IPS-18a (cell line): ENCODE results near the gene PAIP2B.
"Not testable (repeated sequence)": the region's sequence is repeated elsewhere in the genome, so short reads cannot be mapped to it uniquely, and the experiment has no call there.

Experiments
- H3K27ac ChIP-seq: one replicate; pipeline ENCODE4 v1.5.1; 2013; ENCODE audit warnings: low read length
- H3K27me3 ChIP-seq: one replicate; pipeline ENCODE4 v1.6.1; 2013; ENCODE audit warnings: mild to moderate bottlenecking, low read length; ENCODE audit not compliant: control insufficient read depth, insufficient read depth
- H3K36me3 ChIP-seq: one replicate; pipeline ENCODE4 v1.6.1; 2013; ENCODE audit warnings: low read depth, low read length; ENCODE audit not compliant: control insufficient read depth
- H3K4me1 ChIP-seq: one replicate; pipeline ENCODE4 v1.6.1; 2013; ENCODE audit warnings: low read depth, low read length; ENCODE audit not compliant: control insufficient read depth
- H3K4me3 ChIP-seq: one replicate; pipeline ENCODE4 v1.5.1; 2013; ENCODE audit warnings: low read length
- H3K9ac ChIP-seq: one replicate; pipeline ENCODE4 v1.6.1; 2013; ENCODE audit warnings: mild to moderate bottlenecking, low read length, moderate library complexity
- H3K9me3 ChIP-seq: one replicate; pipeline ENCODE4 v1.6.1; 2013; ENCODE audit warnings: low read depth, low read length; ENCODE audit not compliant: control insufficient read depth

Gene PAIP2B

DNA sequence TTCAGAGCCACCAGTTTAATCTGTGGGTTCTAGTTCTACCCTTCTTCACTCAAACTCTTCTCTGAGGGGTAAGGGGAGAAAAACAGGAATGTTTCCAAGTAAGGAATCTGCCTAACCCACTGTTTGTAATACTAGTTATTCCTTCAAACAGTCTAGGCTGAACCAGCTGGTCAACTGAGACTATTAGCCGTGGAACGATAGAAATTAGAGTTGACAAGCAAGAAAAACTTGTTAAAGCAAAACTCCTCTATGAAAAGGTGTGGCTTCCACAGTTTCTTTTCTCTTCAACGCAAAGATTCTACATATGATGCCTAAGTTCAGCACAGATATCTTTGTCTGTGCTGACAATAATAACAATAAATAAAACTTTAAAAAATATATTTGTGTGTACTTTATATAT is 11.5 kb downstream of the PAIP2B start:
- Histone ChIP-seq H3K4me1 (no peaks in the 10 kb centered on the region), H3K9ac (no peak overlapping the region), H3K27me3 (no peaks in the 10 kb centered on the region), H3K36me3 (no peaks in the 10 kb centered on the region), H3K4me3 (no peak overlapping the region), H3K9me3 (no peaks in the 10 kb centered on the region), H3K27ac (no peak overlapping the region)

DNA sequence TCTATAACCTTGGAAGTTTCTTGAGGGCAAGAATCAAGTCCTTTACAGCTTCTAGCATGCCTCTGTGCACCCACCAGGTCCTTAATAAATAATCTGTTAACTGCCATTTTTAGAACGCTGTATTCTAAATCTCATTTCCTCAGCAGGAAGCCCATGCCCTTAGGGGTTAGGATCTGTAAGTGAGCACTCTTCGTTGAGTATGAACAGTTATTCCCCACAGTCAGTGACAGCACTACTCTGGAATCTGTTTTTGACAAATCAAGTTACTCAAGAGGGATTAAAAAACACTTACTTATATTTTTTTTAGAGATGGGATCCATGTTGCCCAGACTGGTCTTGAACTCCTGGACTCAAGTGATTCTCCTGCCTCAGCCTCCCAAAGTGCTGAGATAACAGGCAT is 14.6 kb downstream of the PAIP2B start:
- Histone ChIP-seq H3K4me3 (no peak overlapping the region), H3K27me3 (no peaks in the 10 kb centered on the region), H3K9ac (no peak overlapping the region), H3K36me3 (no peaks in the 10 kb centered on the region), H3K27ac (no peak overlapping the region), H3K4me1 (no peaks in the 10 kb centered on the region), H3K9me3 (no peaks in the 10 kb centered on the region)

DNA sequence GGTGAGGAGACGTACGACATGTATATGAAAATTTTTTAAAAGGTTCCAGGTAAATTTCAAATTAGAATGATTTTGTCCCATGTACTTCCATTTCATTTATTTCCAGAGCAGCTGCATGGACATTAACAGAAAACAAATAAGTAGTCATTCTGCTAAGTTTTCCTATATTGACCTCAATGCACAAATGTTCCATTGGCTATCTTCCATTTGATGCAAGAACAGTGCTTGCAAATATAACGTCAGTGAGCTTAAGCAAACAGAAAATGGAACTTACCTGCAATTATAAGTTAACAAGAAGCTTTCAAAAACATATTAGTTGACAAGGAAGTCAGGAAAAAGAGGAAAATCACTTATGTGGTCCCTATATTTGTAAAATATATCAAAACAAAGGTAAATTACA is 16.6 kb downstream of the PAIP2B start:
- no peaks in the 10 kb centered on the region for H3K27me3 ChIP-seq
- H3K36me3 ChIP-seq = no peaks in the 10 kb centered on the region
- H3K4me3 ChIP-seq = no peak overlapping the region
- no peaks in the 10 kb centered on the region for H3K4me1 ChIP-seq
- no peak overlapping the region for H3K27ac ChIP-seq
- no peaks in the 10 kb centered on the region for H3K9me3 ChIP-seq
- H3K9ac ChIP-seq = no peak overlapping the region

DNA sequence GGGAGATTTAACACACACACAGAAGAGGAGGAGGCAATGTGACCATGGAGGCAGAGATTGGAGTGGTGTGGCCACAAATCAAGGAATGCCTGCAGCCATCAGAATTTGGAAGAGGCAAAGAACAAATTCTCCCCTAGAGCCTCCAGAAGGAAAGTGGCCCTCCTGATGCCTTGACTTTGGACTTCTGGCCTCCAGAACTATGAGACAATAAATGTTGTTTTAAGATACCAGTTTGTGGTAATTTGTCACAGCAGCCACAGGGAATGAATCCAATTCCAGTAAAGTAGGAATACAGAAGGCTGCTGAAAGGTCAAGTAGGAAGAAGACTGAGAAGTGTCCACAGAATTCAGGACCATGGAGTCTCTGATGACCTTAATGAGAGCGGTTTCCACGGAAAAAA is 18.1 kb downstream of the PAIP2B start:
- Histone ChIP-seq H3K9me3 (no peaks in the 10 kb centered on the region), H3K27me3 (no peaks in the 10 kb centered on the region), H3K27ac (no peak overlapping the region), H3K4me1 (no peaks in the 10 kb centered on the region), H3K36me3 (no peaks in the 10 kb centered on the region), H3K9ac (no peak overlapping the region), H3K4me3 (no peak overlapping the region)

DNA sequence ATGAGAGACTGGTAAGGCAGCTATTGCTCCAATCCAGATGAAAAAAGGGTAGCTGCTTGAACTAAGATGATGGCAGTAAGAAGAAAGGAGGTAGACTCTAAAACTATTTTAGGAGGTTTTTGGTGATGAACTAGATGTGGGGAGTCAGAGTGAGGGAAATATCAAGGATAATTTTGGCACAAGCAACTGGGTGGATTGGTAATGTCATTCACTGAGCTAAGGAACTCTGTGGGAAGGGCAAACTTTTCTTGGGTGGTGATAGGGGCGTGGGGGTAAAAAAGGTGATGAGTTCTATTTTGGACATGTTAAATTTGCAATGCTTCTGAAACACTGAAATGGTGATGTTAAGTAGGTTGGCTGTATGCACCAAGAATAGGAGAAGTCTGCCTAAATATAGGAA is 19.3 kb downstream of the PAIP2B start:
- no peaks in the 10 kb centered on the region for H3K9me3 ChIP-seq
- no peak overlapping the region for H3K27ac ChIP-seq
- H3K4me1 ChIP-seq = no peaks in the 10 kb centered on the region
- no peaks in the 10 kb centered on the region for H3K36me3 ChIP-seq
- no peak overlapping the region for H3K9ac ChIP-seq
- no peak overlapping the region for H3K4me3 ChIP-seq
- no peaks in the 10 kb centered on the region for H3K27me3 ChIP-seq

DNA sequence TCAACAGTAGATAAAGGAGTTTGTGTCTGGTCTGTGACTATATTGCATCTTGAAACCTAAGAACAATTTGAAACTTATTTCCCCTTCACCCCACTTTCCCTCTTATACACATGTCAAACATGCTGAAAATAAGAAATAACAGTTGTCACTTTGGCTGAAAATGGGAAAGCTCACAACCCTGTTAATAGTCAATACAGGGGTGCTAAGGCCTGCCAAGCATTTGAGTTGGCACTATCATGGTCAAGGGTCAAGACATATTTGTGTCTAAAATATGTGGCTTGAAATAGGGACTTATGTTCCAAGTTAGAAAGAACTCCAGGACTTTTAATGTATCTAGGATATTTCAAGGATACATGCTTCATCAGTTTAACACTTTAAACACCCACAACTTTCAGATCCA is 20.6 kb downstream of the PAIP2B start:
- H3K9me3 ChIP-seq = no peaks in the 10 kb centered on the region
- no peak overlapping the region for H3K9ac ChIP-seq
- no peaks in the 10 kb centered on the region for H3K4me1 ChIP-seq
- H3K36me3 ChIP-seq = peaks cover under 1% of the 10 kb centered on the region
- no peaks in the 10 kb centered on the region for H3K27me3 ChIP-seq
- H3K4me3 ChIP-seq = no peak overlapping the region
- no peak overlapping the region for H3K27ac ChIP-seq

DNA sequence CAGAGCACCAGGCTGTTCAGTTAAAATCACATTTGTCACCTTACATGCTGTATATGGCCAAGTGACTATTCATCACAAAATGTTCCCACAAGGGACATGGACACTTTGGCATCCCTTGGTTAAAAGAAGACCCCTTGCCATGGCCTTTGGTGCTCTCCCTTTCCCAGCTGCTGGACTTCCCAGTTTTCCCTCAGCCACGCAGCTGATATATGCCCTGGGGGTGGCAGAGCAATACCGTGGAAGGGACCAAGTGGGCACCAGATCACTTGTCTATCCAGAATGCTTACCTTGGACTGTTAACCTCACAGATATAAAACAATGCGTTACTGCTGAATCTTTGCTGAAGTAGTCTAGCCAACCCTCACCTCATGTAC is 35.3 kb downstream of the PAIP2B start:
- H3K27me3 ChIP-seq = no peaks in the 10 kb centered on the region
- H3K27ac ChIP-seq = no peak overlapping the region
- peaks cover 17% of the 10 kb centered on the region for H3K4me1 ChIP-seq
- no peaks in the 10 kb centered on the region for H3K9me3 ChIP-seq
- no peak overlapping the region for H3K9ac ChIP-seq
- no peak overlapping the region for H3K4me3 ChIP-seq
- no peaks in the 10 kb centered on the region for H3K36me3 ChIP-seq

DNA sequence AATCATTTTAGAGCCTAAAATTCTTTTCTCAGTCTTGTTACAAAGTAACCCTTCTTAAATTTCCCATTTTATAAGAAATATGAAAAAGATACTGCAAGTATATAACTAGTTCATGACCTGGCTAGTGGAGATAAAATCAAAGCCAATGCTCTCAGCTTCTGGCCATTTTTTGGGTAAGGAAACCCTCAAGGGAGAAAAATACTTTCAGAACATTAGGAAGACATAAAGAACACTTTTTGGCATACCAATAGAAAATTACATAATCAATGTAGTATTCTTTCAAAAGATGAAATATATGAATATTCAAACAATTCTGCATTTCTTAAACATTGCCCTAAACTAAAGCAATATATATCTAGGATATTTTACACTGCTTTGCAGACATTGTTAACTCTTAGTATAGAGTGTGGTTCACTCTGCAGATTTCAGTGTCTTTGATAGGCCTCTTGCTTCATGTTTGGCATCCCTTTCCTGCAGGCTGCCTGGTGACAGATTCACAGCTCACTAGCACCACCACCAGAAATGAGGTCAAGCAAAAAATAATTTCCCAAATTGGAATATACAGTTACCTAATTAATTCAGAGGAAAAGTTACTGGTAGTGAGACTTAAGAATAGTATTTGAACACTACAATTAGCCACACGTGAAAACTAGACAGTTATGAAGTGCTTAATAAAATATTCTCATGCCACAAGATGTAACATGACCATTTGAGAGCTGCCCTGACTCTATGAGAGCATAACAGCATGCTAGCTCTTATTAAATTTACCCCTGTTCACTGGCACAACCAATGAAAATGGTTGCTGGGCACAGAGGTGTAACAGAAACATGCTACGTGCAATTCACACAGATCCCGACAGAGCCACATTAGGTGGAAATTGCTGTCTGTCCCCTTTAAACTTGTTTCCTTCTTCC is 36.0 kb downstream of the PAIP2B start:
- peaks cover 24% of the 10 kb centered on the region for H3K4me1 ChIP-seq
- H3K9ac ChIP-seq = no peak overlapping the region
- H3K27ac ChIP-seq = no peak overlapping the region
- H3K4me3 ChIP-seq = no peak overlapping the region
- no peaks in the 10 kb centered on the region for H3K27me3 ChIP-seq
- H3K36me3 ChIP-seq = no peaks in the 10 kb centered on the region
- no peaks in the 10 kb centered on the region for H3K9me3 ChIP-seq

DNA sequence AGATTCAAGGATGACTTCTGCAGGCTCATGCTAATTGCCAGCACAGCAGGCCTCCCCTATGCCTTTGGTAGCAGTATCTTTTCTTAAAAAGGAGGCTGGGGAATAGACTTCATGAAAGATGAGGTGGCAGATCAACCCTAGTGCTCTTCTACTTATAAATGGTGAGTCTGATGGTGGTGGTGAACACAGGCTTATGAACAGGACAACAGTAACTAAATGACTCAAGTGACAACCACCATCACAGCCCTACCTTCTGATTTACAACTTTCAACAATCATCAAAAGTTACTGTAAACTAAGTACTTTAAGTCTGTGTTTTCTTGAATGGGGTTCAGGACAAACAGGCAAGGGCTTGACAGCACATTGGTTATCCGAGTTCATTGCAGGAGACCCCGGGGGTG is 39.3 kb downstream of the PAIP2B start:
- Histone ChIP-seq H3K27ac (no peak overlapping the region), H3K27me3 (no peaks in the 10 kb centered on the region), H3K36me3 (no peaks in the 10 kb centered on the region), H3K4me3 (no peak overlapping the region), H3K9ac (no peak overlapping the region), H3K9me3 (no peaks in the 10 kb centered on the region), H3K4me1 (peaks cover 27% of the 10 kb centered on the region)

DNA sequence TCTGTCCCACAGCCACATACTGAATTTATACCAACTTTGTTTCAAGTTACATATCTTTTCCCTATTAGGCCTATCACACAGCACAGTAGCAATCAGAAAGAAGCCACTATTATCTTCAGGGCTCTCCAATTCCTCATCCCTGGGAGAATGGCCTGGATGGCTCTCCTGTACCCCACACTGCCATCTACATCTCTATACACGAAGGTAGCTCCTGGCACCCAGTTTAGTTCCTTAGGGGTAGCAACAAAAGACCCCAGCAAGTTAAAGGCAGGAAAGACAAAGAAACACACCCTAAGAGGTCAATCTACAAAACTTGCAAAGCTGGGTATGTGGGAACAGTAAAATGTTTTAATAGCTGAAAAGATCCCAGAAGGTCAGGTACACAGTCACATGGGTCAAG is 39.9 kb downstream of the PAIP2B start:
- Histone ChIP-seq H3K27me3 (no peaks in the 10 kb centered on the region), H3K27ac (no peak overlapping the region), H3K9me3 (no peaks in the 10 kb centered on the region), H3K36me3 (no peaks in the 10 kb centered on the region), H3K9ac (no peak overlapping the region), H3K4me3 (peak overlapping the region; percentile 18), H3K4me1 (peaks cover 27% of the 10 kb centered on the region)

DNA sequence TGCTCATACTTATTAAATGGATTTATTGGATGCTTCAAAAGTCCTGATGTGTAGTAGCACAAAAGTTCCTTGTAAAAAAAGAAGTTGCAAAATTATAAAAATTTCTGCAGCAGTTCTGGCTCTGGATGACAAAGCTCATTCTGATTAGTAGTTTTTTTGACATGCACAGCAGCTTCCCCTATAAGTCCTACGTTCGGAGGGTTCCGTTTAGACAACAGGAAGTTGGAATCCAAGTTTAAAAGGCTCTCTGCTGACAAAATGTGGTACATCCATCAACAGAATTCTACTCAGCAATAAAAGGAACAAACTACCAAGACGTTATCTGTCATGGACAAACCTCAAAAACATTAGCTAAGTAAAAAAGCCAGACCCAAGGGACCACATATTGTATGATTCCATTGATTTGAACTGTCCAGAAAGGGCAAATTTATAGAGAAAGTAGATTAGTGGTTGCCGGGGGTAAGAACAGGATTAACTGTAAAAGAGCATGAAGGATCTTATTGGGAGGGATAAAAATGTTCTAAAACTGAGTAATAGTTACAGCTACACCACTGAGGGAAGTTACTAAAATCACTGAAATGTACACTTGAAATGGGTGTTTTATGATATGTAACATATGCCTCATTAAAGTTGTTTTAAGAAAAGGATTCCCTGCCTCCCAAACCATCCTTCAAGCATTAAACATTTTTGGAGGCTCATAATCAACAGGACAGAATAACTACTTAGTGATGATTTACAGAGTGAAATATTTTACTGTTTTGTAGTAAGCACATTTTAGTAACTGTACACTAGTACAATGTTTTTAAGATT is 43.4 kb downstream of the PAIP2B start:
- H3K4me1 ChIP-seq = peaks cover 27% of the 10 kb centered on the region
- not testable (repeated sequence) for H3K27me3 ChIP-seq, H3K9me3 ChIP-seq, H3K36me3 ChIP-seq, H3K9ac ChIP-seq, H3K27ac ChIP-seq, H3K4me3 ChIP-seq
